Measurements from ENCODE around the gene PKNOX1. TPM values are rescaled to one million over a fixed set of nuclear protein-coding genes. Genes with fewer than 3 reads are reported as not detected.

PKNOX1 gene
- total and polyA plus RNA-seq, 2 experiments from 2014 or later, result 29.9 to 76.7 TPM

DNA sequence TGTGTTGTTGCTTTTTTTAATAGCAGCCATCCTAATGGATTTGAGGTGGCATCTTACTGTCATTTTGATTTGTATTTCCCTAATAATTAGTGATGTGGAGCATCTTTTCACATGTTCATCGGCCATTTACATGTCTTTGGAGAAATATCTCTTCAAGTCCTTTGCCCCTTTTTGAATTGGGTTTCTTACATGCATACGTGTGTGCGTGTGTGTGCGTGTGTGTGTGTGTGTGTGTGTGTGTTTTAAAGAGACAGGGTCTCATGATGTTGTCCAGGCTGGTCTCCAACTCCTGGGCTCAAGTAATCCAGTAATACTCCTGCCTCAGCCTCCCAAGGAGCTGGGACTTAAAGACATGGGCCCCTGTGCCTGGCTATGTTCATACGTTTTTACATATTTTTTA is 9.5 kb downstream of the PKNOX1 start (continued):
- TF ChIP-seq, protein P1, sequence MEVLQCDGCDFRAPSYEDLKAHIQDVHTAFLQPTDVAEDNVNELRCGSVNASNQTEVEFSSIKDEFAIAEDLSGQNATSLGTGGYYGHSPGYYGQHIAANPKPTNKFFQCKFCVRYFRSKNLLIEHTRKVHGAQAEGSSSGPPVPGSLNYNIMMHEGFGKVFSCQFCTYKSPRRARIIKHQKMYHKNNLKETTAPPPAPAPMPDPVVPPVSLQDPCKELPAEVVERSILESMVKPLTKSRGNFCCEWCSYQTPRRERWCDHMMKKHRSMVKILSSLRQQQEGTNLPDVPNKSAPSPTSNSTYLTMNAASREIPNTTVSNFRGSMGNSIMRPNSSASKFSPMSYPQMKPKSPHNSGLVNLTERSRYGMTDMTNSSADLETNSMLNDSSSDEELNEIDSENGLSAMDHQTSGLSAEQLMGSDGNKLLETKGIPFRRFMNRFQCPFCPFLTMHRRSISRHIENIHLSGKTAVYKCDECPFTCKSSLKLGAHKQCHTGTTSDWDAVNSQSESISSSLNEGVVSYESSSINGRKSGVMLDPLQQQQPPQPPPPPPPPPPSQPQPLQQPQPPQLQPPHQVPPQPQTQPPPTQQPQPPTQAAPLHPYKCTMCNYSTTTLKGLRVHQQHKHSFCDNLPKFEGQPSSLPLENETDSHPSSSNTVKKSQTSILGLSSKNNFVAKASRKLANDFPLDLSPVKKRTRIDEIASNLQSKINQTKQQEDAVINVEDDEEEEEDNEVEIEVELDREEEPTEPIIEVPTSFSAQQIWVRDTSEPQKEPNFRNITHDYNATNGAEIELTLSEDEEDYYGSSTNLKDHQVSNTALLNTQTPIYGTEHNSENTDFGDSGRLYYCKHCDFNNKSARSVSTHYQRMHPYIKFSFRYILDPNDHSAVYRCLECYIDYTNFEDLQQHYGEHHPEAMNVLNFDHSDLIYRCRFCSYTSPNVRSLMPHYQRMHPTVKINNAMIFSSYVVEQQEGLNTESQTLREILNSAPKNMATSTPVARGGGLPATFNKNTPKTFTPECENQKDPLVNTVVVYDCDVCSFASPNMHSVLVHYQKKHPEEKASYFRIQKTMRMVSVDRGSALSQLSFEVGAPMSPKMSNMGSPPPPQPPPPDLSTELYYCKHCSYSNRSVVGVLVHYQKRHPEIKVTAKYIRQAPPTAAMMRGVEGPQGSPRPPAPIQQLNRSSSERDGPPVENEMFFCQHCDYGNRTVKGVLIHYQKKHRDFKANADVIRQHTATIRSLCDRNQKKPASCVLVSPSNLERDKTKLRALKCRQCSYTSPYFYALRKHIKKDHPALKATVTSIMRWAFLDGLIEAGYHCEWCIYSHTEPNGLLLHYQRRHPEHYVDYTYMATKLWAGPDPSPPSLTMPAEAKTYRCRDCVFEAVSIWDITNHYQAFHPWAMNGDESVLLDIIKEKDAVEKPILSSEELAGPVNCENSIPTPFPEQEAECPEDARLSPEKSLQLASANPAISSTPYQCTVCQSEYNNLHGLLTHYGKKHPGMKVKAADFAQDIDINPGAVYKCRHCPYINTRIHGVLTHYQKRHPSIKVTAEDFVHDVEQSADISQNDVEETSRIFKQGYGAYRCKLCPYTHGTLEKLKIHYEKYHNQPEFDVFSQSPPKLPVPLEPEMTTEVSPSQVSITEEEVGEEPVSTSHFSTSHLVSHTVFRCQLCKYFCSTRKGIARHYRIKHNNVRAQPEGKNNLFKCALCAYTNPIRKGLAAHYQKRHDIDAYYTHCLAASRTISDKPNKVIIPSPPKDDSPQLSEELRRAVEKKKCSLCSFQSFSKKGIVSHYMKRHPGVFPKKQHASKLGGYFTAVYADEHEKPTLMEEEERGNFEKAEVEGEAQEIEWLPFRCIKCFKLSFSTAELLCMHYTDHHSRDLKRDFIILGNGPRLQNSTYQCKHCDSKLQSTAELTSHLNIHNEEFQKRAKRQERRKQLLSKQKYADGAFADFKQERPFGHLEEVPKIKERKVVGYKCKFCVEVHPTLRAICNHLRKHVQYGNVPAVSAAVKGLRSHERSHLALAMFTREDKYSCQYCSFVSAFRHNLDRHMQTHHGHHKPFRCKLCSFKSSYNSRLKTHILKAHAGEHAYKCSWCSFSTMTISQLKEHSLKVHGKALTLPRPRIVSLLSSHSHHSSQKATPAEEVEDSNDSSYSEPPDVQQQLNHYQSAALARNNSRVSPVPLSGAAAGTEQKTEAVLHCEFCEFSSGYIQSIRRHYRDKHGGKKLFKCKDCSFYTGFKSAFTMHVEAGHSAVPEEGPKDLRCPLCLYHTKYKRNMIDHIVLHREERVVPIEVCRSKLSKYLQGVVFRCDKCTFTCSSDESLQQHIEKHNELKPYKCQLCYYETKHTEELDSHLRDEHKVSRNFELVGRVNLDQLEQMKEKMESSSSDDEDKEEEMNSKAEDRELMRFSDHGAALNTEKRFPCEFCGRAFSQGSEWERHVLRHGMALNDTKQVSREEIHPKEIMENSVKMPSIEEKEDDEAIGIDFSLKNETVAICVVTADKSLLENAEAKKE (CRISPR knock-in tag; IDR thresholded peaks at IDR 0.05), result no peak
- TF ChIP-seq, protein P2, sequence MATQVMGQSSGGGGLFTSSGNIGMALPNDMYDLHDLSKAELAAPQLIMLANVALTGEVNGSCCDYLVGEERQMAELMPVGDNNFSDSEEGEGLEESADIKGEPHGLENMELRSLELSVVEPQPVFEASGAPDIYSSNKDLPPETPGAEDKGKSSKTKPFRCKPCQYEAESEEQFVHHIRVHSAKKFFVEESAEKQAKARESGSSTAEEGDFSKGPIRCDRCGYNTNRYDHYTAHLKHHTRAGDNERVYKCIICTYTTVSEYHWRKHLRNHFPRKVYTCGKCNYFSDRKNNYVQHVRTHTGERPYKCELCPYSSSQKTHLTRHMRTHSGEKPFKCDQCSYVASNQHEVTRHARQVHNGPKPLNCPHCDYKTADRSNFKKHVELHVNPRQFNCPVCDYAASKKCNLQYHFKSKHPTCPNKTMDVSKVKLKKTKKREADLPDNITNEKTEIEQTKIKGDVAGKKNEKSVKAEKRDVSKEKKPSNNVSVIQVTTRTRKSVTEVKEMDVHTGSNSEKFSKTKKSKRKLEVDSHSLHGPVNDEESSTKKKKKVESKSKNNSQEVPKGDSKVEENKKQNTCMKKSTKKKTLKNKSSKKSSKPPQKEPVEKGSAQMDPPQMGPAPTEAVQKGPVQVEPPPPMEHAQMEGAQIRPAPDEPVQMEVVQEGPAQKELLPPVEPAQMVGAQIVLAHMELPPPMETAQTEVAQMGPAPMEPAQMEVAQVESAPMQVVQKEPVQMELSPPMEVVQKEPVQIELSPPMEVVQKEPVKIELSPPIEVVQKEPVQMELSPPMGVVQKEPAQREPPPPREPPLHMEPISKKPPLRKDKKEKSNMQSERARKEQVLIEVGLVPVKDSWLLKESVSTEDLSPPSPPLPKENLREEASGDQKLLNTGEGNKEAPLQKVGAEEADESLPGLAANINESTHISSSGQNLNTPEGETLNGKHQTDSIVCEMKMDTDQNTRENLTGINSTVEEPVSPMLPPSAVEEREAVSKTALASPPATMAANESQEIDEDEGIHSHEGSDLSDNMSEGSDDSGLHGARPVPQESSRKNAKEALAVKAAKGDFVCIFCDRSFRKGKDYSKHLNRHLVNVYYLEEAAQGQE (IDR thresholded peaks at IDR 0.05; ENCODE audit: unreplicated experiment), result no peak
- TF ChIP-seq ZNF331 (CRISPR knock-in tag; IDR thresholded peaks at IDR 0.05; ENCODE audit: low read depth) (no peak), EZH2phosphoT487 (IDR thresholded peaks at IDR 0.05; ENCODE audit: unreplicated experiment) (no peak)

Measured in GM23338 (cell line).